LNCAP (cell line): Measurements from ENCODE around the gene FGF1.

Experiments
- TF ChIP-seq, protein P1 (sequence below): fragments of 450-650 bp; IDR thresholded peaks from 2 replicates; pipeline ENCODE4 v1.5.1; 2017; ENCODE audit warnings: mild to moderate bottlenecking

FGF1 gene

GRCh38 chr5:142701673-142702311 lies 15.9 kb upstream of the FGF1 start:
- TF ChIP-seq, protein P1, sequence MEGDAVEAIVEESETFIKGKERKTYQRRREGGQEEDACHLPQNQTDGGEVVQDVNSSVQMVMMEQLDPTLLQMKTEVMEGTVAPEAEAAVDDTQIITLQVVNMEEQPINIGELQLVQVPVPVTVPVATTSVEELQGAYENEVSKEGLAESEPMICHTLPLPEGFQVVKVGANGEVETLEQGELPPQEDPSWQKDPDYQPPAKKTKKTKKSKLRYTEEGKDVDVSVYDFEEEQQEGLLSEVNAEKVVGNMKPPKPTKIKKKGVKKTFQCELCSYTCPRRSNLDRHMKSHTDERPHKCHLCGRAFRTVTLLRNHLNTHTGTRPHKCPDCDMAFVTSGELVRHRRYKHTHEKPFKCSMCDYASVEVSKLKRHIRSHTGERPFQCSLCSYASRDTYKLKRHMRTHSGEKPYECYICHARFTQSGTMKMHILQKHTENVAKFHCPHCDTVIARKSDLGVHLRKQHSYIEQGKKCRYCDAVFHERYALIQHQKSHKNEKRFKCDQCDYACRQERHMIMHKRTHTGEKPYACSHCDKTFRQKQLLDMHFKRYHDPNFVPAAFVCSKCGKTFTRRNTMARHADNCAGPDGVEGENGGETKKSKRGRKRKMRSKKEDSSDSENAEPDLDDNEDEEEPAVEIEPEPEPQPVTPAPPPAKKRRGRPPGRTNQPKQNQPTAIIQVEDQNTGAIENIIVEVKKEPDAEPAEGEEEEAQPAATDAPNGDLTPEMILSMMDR: no peak

DNA sequence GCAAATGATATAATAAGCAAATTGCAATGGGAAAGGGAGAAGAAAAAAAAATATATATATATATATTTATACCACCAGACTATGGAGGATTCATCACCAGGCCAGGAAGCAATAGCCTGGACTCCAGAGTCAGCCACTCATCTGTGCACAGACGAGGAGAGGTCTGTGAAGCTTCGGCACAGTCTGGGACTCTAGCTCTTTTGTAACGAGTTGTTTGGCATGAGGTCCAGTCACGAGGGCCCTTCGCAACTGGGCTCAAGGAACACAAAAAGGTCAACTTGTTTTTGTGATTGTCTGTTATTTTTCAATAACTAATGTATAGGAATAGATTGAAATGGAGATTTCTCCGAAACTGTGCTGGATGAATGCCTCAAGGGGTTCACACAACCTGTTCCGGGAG lies 14.7 kb upstream of the FGF1 start:
- TF ChIP-seq, protein P1: no peak

DNA sequence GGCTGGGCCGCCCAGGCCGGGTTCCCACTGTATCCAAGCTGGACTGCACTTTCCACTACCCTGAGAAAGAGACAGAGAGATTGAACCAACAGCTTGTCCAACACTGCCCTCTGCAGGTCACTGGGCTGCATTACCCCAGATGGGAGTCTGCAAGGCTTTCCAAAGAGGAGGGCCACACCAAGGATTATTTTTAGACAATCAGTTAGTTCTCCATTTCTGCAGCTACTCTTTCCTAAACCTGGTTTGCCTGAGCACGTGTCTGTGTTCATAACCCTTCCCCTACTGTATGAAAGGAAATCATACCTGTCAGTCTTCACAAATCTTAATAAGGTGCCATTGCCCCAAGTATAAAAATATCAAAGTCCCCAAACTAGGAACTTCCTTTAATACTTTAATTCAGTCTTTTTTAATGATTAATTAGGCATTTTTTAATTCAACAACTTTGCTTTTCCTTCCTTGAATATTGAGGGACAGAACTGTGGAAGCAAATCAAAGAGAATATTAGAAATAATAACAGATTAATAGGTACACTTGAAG lies 13.4 kb upstream of the FGF1 start:
- TF ChIP-seq, protein P1: peak; percentile 96

DNA sequence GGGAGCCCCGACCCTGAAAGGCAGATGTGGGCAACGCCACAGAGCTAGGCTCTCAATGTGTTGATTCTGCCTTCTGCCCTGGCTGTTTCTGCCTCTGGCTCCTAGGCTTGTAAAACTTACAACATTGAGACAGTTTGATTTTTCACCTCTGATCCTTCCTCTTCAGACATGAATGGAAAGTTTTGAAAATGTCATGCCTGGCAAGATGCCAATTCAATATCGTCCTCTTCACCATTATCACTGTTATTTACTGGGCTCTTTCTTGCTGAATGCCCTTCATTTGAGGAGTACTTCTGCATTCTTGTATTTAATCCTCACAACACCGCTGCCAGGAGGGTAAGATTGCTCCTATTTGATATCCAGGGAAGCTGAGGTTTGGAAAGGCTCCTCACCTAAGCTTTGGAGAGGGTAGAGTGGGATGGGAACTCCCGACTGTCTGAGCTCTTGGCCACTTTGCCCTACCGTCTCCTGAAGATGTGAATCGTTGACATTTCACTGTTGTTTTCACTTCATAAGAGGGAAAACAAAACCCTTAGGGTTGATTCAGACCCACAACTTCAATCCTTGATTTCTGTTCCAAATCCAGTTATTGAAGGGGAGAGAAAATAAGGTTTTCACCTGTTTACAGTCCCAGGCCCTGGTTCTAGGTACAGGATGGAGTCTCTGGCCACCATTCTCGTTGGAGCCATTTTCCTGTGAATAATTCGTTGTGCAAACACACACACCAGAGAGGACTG lies 12.7 kb upstream of the FGF1 start:
- TF ChIP-seq, protein P1: no peak

GRCh38 chr5:142697356-142698255 lies 11.7 kb upstream of the FGF1 start:
- TF ChIP-seq, protein P1: no peak

DNA sequence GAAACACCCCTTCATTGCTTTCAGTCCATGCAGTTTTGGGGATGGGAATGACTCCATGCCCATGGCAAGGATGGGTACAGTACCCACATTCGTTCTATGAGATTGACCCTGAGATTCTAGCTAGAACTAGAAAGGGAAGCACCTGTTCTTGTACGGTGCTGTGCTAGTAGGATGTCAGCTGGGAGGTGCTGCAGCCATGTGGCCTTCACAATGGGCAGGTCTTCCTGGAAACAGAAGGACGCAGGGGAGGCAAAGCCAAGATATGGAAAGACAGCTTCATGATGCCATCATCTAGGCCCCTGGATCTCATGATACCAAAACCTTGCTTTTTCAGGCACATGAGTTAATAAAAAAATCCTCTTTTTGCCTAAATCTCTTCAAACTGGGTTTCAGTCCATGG lies 10.5 kb upstream of the FGF1 start:
- TF ChIP-seq, protein P1: no peak
